ENCODE data around the gene HECTD4.
"Not testable (repeated sequence)": the region's sequence is repeated elsewhere in the genome, so short reads cannot be mapped to it uniquely, and the experiment has no call there.

HECTD4 gene

DNA sequence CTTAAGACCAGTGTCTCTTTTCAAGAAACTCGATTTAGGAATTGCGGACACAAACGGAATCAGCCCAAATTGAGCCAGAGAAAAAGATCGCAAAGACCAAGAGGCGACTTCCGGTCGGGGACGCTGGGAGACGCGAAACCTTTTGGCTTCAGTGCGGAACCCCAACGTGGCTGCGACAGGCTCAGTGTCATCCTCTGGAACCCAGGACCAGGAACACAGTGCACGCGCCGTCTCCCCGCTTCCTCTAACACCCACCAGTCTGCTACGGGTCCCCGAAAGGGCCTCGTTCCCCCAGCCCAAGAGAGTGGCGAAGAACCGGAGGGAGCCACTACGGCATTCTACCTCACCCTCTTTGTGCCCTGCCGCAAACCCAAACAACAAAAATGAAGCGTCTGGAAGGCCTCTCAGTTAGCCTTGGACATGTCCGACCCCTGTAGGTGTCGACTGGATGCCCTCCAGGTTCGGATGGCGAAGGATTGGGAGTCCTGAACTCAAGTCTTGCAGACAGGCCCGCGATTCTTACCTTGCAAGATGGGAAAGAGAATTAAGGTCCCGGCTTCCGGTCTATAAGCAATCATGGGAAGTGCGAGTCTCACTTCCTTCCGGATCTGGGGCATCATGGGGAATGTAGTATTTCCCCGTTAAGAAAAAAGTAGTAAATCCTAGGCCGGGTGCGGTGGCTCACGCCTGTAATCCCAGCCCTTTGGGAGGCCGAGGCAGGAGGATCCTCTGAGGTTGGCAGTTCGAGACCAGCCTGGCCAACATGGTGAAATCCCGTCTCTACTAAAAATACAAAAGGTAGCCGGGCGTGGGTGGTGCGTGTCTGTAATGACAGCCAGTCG is 27.1 kb upstream of the HECTD4 start, which contains the start of gene RPL6:
RPL6 (minus strand) TSS at position 542 of the 842 bp plus-strand sequence. CDS start 949 bp downstream, outside the sequence.
- peak within 1 kb of the TSS; percentile 79 for H3K4me3 ChIP-seq (ENCODE audit: low read depth, low read length)
- DNase-seq (ENCODE audit: low read depth) = peak; percentile 73

- H3K4me3 ChIP-seq (ENCODE audit: low read depth, low read length) = peak overlapping the region; percentile 79
- no peak for DNase-seq (ENCODE audit: low read depth)
Observed at GRCh38 chr12:112408621-112409020, 26.4 kb upstream of the HECTD4 start.

- peak overlapping the region; percentile 79 for H3K4me3 ChIP-seq (ENCODE audit: low read depth, low read length)
- DNase-seq (ENCODE audit: low read depth) = not testable (repeated sequence)
Observed at GRCh38 chr12:112407683-112408082, 25.5 kb upstream of the HECTD4 start.

GRCh38 chr12:112406519-112407488 is 24.6 kb upstream of the HECTD4 start:
- peak overlapping the region; percentile 79 for H3K4me3 ChIP-seq (ENCODE audit: low read depth, low read length)
- no peak for DNase-seq (ENCODE audit: low read depth)

DNA sequence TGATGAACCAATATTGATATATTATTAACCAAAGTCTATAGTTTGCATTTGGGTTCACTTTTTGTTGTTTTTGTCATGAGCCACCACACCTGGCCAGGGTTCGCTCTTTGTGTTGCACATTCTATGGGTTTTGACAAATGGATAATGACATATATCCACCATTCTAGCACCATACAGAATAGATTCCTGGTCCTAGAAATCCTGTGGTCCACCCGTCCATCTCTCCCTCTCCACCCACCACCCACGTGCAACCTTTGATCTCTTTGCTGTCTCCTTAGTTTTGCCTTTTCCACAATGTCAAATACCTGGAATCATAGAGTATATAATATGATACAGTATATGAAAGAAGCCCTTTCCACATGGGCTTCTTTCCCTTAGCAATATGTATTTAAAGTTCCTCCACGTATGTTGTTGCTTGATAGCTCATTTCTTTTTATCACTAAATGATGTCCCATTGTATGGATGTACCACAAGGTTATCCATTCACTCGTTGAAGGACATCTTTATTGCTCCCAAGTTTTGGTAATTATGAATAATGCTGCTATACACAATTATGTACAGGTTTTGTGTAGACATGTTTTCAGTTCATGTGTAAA is 19.8 kb upstream of the HECTD4 start:
- H3K4me3 ChIP-seq (ENCODE audit: low read depth, low read length) = no peak overlapping the region
- no peak for DNase-seq (ENCODE audit: low read depth)

GRCh38 chr12:112401054-112401453 is 18.8 kb upstream of the HECTD4 start:
- no peak overlapping the region for H3K4me3 ChIP-seq (ENCODE audit: low read depth, low read length)
- DNase-seq (ENCODE audit: low read depth) = no peak

DNA sequence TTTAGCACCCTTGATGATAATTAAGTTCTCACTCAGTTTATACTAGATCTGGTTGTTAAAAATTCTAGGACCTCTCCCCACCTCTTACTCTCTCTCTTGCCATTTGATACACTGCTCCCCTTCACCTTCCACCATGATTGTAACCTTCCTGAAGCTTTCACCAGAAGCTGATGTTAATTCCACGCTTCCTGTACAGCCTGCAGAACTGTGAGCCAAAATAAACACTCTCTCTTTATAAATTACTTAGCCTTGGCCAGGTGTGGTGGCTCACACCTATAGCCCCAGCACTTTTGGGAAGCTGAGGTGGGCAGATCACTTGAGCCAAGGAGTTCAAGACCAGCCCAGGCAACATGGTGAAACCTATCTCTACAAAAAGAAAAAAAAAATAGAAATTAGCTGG is 11.1 kb upstream of the HECTD4 start:
- no peak for DNase-seq (ENCODE audit: low read depth)
- no peak overlapping the region for H3K4me3 ChIP-seq (ENCODE audit: low read depth, low read length)

DNA sequence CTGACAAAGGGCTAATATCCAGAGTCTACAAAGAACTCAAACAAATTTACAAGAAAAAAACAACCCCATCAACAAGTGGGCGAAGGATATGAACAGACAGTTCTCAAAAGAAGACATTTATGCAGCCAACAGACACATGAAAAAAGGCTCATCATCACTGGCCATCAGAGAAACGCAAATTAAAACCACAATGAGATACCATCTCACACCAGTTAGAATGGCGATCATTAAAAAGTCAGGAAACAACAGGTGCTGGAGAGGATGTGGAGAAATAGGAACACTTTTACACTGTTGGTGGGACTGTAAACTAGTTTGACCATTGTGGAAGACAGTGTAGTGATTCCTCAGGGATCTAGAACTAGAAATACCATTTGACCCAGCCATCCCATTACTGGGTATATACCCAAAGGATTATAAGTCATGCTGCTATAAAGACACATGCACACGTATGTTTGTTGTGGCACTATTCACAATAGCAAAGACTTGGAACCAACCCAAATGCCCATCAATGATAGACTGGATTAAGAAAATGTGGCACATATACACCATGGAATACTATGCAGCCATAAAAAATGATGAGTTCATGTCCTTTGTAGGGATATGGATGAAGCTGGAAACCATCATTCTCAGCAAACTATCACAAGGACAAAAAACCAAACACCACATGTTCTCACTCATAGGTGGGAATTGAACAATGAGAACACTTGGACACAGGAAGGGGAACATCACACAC is 7.9 kb upstream of the HECTD4 start:
- DNase-seq (ENCODE audit: low read depth); H3K4me3 ChIP-seq (ENCODE audit: low read depth, low read length): not testable (repeated sequence)

DNA sequence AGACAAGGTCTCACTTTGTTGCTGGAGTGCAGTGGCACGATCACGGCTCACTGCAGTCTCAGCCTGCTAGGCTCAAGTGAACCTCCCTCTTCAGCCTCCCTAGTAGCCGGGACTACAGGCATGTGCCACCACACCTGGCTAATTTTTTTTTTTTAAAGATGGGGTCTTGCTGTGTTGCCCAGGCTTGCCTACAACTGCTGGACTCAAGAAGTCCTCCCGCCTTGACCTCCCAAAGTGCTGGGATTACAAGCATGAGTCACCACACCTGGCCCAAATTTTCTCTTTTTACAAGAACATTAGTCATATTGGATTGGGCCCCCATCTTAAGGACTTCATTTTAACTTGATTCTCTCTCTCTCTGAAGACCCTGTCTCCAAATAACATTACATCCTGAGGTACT is 7.0 kb upstream of the HECTD4 start:
- DNase-seq (ENCODE audit: low read depth) = no peak

DNA sequence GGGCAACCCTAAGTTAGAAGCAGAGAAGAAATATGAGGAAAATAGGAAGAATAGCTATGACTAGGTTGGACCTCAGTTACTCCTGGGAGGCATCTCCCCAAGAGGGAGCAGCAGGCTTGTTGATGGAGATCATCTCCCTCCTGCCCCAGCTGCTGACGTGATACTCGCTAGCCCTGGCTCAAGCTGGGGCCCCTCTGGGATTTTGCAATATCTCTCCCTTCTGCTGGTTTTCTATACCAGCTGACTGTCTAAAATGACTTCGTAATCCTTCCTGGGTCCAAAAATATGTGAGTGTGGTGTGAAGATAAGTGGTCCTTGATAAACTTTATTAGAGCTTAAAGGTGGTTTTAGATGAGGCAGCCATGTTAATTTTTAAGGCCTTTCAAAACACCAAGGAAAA is 4.5 kb upstream of the HECTD4 start:
- no peak overlapping the region for H3K4me3 ChIP-seq (ENCODE audit: low read depth, low read length)
- peak; percentile 84 for DNase-seq (ENCODE audit: low read depth)

More for the DNA sequence above, 7.0 kb upstream of the HECTD4 start:
- no peak overlapping the region for H3K4me3 ChIP-seq (ENCODE audit: low read depth, low read length)

GRCh38 chr12:112382866-112383265 is 635 bp upstream of the HECTD4 start:
- peak overlapping the region; percentile 71 for H3K4me3 ChIP-seq (ENCODE audit: low read depth, low read length)
- DNase-seq (ENCODE audit: low read depth) = no peak

- DNase-seq (ENCODE audit: low read depth) = no peak
- H3K4me3 ChIP-seq (ENCODE audit: low read depth, low read length) = peak overlapping the region; percentile 71
Observed at GRCh38 chr12:112381406-112381882, 787 bp downstream of the HECTD4 start.

- no peak for DNase-seq (ENCODE audit: low read depth)
- peak overlapping the region; percentile 71 for H3K4me3 ChIP-seq (ENCODE audit: low read depth, low read length)
Observed at GRCh38 chr12:112380663-112381405, 1.4 kb downstream of the HECTD4 start.

DNA sequence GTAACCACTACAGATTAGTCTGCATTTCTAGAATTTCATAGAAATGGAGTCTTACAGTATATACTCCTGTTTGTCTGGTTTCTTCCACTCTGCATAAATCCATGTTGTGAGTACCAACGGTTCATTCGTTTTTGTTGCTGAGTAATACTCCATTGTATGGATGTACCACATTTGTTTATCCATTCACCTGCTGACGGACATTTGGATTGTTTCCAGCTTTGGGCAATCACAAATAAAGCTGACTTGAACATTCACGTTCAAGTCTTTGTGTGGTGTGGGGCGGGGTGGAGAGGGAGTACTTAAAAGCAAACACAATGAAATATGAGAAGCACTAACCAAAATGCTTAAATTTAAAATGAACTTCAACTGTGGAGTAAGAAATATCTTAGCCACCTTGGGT is 7.1 kb downstream of the HECTD4 start:
- DNase-seq (ENCODE audit: low read depth) = no peak
- no peak overlapping the region for H3K4me3 ChIP-seq (ENCODE audit: low read depth, low read length)

- H3K4me3 ChIP-seq (ENCODE audit: low read depth, low read length) = no peak overlapping the region
- DNase-seq (ENCODE audit: low read depth) = no peak
Observed at GRCh38 chr12:112374166-112374740, 8.0 kb downstream of the HECTD4 start.

- H3K4me3 ChIP-seq (ENCODE audit: low read depth, low read length) = no peak overlapping the region
- no peak for DNase-seq (ENCODE audit: low read depth)
Observed at GRCh38 chr12:112370868-112371510, 11.2 kb downstream of the HECTD4 start.

- DNase-seq (ENCODE audit: low read depth) = no peak
- no peak overlapping the region for H3K4me3 ChIP-seq (ENCODE audit: low read depth, low read length)
Observed at GRCh38 chr12:112370199-112370598, 12.0 kb downstream of the HECTD4 start.
